Trophoblast cell (in vitro differentiated cells and primary cell): Measurements from ENCODE around the gene RFXANK.
"Not testable (repeated sequence)": the region's sequence is repeated elsewhere in the genome, so short reads cannot be mapped to it uniquely, and the experiment has no call there.

Experiments used
- DNase-seq, 2 donors: peaks; one replicate each; pipeline ENCODE4 v3.0.0-alpha.2; 2016
- H2AFZ ChIP-seq: 2 replicates; pipeline ENCODE4 v1.6.1; 2013; ENCODE audit warnings: low read length, moderate library complexity, mild to moderate bottlenecking; ENCODE audit not compliant: insufficient read depth, poor library complexity
- H2AK5ac ChIP-seq: 2 replicates; pipeline ENCODE4 v1.6.1; 2013; ENCODE audit warnings: mild to moderate bottlenecking, low read length
- H2BK120ac ChIP-seq: 2 replicates; pipeline ENCODE4 v1.6.1; 2013; ENCODE audit warnings: low read length, mild to moderate bottlenecking, moderate library complexity; ENCODE audit not compliant: insufficient read depth, poor library complexity
- H2BK12ac ChIP-seq: 2 replicates; pipeline ENCODE4 v1.6.1; 2013; ENCODE audit warnings: mild to moderate bottlenecking, low read length, moderate library complexity
- H2BK5ac ChIP-seq: 2 replicates; pipeline ENCODE4 v1.6.1; 2013; ENCODE audit warnings: low read length, low read depth, moderate library complexity, mild to moderate bottlenecking; ENCODE audit not compliant: poor library complexity
- H3K14ac ChIP-seq: 2 replicates; pipeline ENCODE4 v1.6.1; 2013; ENCODE audit warnings: mild to moderate bottlenecking, low read length
- H3K18ac ChIP-seq: 2 replicates; pipeline ENCODE4 v1.6.1; 2013; ENCODE audit warnings: mild to moderate bottlenecking, low read length
- H3K23ac ChIP-seq: 2 replicates; pipeline ENCODE4 v1.6.1; 2013; ENCODE audit warnings: low read length
- H3K27ac ChIP-seq: 2 replicates; pipeline ENCODE4 v1.5.1; 2013; ENCODE audit warnings: low read depth, mild to moderate bottlenecking, inconsistent platforms, low read length, moderate library complexity
- H3K27me3 ChIP-seq: 2 replicates; pipeline ENCODE4 v1.6.1; 2013; ENCODE audit warnings: inconsistent platforms, mild to moderate bottlenecking, low read length, moderate library complexity; ENCODE audit not compliant: insufficient read depth
- H3K36me3 ChIP-seq, 2 experiments: 1 replicate in 1 of 2; 2 replicates in 1 of 2; pipeline ENCODE4 v1.6.1; 2013; ENCODE audit warnings: low read length in 2 of 2, mild to moderate bottlenecking in 2 of 2, moderate library complexity in 1 of 2; ENCODE audit not compliant: insufficient read depth in 2 of 2, control insufficient read depth in 1 of 2
- H3K4ac ChIP-seq: 2 replicates; pipeline ENCODE4 v1.6.1; 2013; ENCODE audit warnings: low read depth, mild to moderate bottlenecking, low read length, moderate library complexity
- H3K4me1 ChIP-seq, 2 experiments: 1 replicate in 1 of 2; 2 replicates in 1 of 2; pipeline ENCODE4 v1.6.1; 2013; ENCODE audit warnings: low read length in 2 of 2, mild to moderate bottlenecking in 2 of 2, moderate library complexity in 1 of 2; ENCODE audit not compliant: insufficient read depth in 2 of 2, control insufficient read depth in 1 of 2
- H3K4me2 ChIP-seq: 2 replicates; pipeline ENCODE4 v1.6.1; 2013; ENCODE audit warnings: inconsistent platforms, mild to moderate bottlenecking, low read length, moderate library complexity
- H3K4me3 ChIP-seq: 2 replicates; pipeline ENCODE4 v1.5.1; 2013; ENCODE audit warnings: mild to moderate bottlenecking, low read depth, low read length, inconsistent platforms
- H3K79me1 ChIP-seq: one replicate; pipeline ENCODE4 v1.6.1; 2013; ENCODE audit warnings: low read length
- H3K79me2 ChIP-seq: 2 replicates; pipeline ENCODE4 v1.6.1; 2013; ENCODE audit warnings: low read length, mild to moderate bottlenecking; ENCODE audit not compliant: control insufficient read depth, insufficient read depth, poor library complexity
- H3K9ac ChIP-seq: 2 replicates; pipeline ENCODE4 v1.6.1; 2013; ENCODE audit warnings: mild to moderate bottlenecking, low read length
- H3K9me3 ChIP-seq: 2 replicates; pipeline ENCODE4 v1.6.1; 2013; ENCODE audit warnings: low read depth, mild to moderate bottlenecking, control low read depth, inconsistent platforms, low read length; ENCODE audit not compliant: insufficient read depth
- H4K12ac ChIP-seq: 2 replicates; pipeline ENCODE4 v1.6.1; 2013; ENCODE audit warnings: low read depth, mild to moderate bottlenecking, low read length, moderate library complexity
- H4K8ac ChIP-seq: 2 replicates; pipeline ENCODE4 v1.6.1; 2013; ENCODE audit warnings: low read depth, mild to moderate bottlenecking, low read length, moderate library complexity
- H4K91ac ChIP-seq: one replicate; pipeline ENCODE4 v1.6.1; 2013; ENCODE audit warnings: low read depth, mild to moderate bottlenecking, low read length, moderate library complexity
- WGBS: extraction: QIAGEN DNeasy Blood & Tissue Kit; methylation state at CpG from one replicate; pipeline ENCODE4 v1.1.7; 2013; ENCODE audit warnings: missing lambda C conversion rate; ENCODE audit not compliant: insufficient read length, insufficient coverage; ENCODE audit errors: extremely low coverage; 5-methylcytosine and 5-hydroxymethylcytosine counted together

RFXANK gene

DNA sequence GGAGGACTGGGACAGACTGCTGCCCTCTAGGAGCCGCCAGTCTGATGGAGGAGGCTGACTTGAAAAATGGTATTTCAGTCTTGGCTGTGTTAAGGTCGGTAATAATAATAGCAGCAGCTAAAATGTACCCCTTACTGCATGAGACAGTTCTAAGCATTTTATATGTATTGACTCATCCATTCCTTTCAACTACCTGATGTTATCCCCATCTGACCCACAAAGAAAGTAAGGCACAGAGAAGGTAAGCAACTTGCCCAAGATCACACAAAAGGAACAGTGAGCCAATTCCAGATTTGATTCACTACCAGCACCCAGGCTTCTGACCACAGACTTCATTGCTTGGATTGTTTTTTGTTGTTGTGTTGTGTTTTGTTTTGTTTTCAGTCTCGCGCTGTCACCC is 23.7 kb downstream of the RFXANK start:
- no peak overlapping the region for H2BK120ac ChIP-seq
- no peak overlapping the region for H3K23ac ChIP-seq
- H4K91ac ChIP-seq: no peak overlapping the region
- peaks cover 20% of the 10 kb centered on the region for H3K27me3 ChIP-seq
- no peak overlapping the region for H2BK12ac ChIP-seq
- no peak overlapping the region for H2AFZ ChIP-seq
- H3K79me2 ChIP-seq: no peaks in the 10 kb centered on the region
- no peak overlapping the region for H3K14ac ChIP-seq
- H2BK5ac ChIP-seq: no peak overlapping the region
- H3K4ac ChIP-seq: no peak overlapping the region
- DNase-seq: no peak
- H3K27ac ChIP-seq: no peak overlapping the region
- no peaks in the 10 kb centered on the region for H3K9me3 ChIP-seq
- no peak overlapping the region for H3K9ac ChIP-seq
- H3K79me1 ChIP-seq: no peaks in the 10 kb centered on the region
- no peaks in the 10 kb centered on the region for H3K36me3 ChIP-seq
- no peak overlapping the region for H4K8ac ChIP-seq
- no peak overlapping the region for H4K12ac ChIP-seq
- H3K4me3 ChIP-seq: no peak overlapping the region
- no peak overlapping the region for H2AK5ac ChIP-seq
- no peaks in the 10 kb centered on the region for H3K4me1 ChIP-seq
- no peak overlapping the region for H3K4me2 ChIP-seq
- no CpG with 5 or more reads among the region's 4 CpGs for whole genome bisulfite sequencing
- no peak overlapping the region for H3K18ac ChIP-seq

DNA sequence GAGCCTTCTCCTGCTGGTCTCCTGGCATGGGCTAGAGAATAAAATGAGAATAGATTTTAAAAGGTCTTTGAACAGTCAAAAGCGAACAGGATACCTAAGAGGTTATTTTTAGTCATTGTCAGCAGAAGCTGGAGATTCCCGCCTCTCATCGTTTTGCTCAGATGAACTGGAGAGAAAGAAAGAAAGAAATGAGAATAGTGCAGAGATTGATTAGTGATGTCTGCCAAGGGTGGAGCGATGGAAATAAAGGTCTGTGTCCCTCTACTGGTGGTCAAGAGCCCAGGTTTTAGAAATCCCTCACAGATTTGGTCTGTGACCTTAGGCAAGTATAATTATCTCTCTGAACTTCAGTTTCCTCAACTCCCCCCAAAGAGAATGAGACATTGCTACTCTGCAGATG is 25.0 kb downstream of the RFXANK start:
- no peak overlapping the region for H3K9ac ChIP-seq
- no peaks in the 10 kb centered on the region for H3K9me3 ChIP-seq
- H3K27ac ChIP-seq: no peak overlapping the region
- no peaks in the 10 kb centered on the region for H3K79me2 ChIP-seq
- no peak overlapping the region for H3K14ac ChIP-seq
- DNase-seq: peak in 1 of 2 donors; percentile 77
- H4K8ac ChIP-seq: no peak overlapping the region
- no peak overlapping the region for H3K4ac ChIP-seq
- peaks cover 10% of the 10 kb centered on the region for H3K27me3 ChIP-seq
- no peak overlapping the region for H4K12ac ChIP-seq
- no peak overlapping the region for H3K23ac ChIP-seq
- no peak overlapping the region for H2AFZ ChIP-seq
- no peak overlapping the region for H2BK12ac ChIP-seq
- no peaks in the 10 kb centered on the region for H3K4me1 ChIP-seq
- no peaks in the 10 kb centered on the region for H3K79me1 ChIP-seq
- WGBS: no CpG with 5 or more reads among the region's 4 CpGs
- no peak overlapping the region for H2AK5ac ChIP-seq
- no peak overlapping the region for H2BK5ac ChIP-seq
- H4K91ac ChIP-seq: no peak overlapping the region
- no peak overlapping the region for H2BK120ac ChIP-seq
- H3K4me2 ChIP-seq: no peak overlapping the region
- no peaks in the 10 kb centered on the region for H3K36me3 ChIP-seq
- H3K4me3 ChIP-seq: no peak overlapping the region
- no peak overlapping the region for H3K18ac ChIP-seq

DNA sequence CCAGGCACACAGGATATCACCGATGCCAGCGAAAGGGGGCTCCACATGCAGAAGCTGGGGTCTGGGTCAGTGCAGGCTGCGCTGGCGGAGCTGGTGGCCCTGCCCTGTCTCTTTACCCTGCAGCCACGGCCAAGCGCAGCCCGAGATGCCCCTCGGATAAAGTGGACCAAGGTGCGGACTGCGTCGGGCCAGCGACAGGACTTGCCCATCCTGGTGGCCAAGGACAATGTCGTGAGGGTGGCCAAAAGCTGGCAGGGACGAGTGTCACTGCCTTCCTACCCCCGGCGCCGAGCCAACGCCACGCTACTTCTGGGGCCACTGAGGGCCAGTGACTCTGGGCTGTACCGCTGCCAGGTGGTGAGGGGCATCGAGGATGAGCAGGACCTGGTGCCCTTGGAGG is 26.9 kb downstream of the RFXANK start:
- Histone ChIP-seq H3K4me1 (no peaks in the 10 kb centered on the region), H4K91ac (no peak overlapping the region), H3K14ac (no peak overlapping the region), H3K9me3 (peaks cover 2% of the 10 kb centered on the region), H3K9ac (no peak overlapping the region), H4K8ac (no peak overlapping the region), H3K4me2 (no peak overlapping the region), H3K23ac (no peak overlapping the region), H3K36me3 (no peaks in the 10 kb centered on the region), H3K27ac (no peak overlapping the region), H4K12ac (no peak overlapping the region), H2BK12ac (no peak overlapping the region), H3K79me2 (no peaks in the 10 kb centered on the region), H3K4me3 (no peak overlapping the region), H2AK5ac (no peak overlapping the region), H2AFZ (no peak overlapping the region), H2BK5ac (no peak overlapping the region), H2BK120ac (no peak overlapping the region), H3K27me3 (peaks cover 2% of the 10 kb centered on the region), H3K18ac (no peak overlapping the region), H3K79me1 (no peaks in the 10 kb centered on the region), H3K4ac (no peak overlapping the region)
- DNase-seq: no peak
- WGBS: no CpG with 5 or more reads among the region's 21 CpGs

DNA sequence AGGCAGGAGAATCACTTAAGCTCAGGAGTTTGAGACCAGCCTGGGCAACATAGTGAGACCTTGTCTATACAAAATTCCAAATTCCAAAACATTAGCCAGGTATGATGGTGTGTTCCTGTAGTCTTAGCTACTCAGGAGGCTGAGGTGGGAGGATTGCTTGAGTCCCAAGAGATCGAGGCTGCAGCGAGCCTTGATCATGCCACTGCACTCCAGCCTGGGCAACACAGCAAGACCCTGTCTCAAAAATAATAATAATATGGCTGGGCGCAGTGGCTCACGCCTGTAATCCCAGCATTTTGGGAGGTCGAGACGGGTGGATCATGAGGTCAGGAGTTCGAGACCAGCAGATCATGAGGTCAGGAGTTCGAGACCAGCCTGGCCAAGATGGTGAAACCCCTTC is 28.9 kb downstream of the RFXANK start:
- H3K18ac ChIP-seq, DNase-seq, H4K12ac ChIP-seq, H3K4me3 ChIP-seq, H3K4ac ChIP-seq, H3K4me1 ChIP-seq, H3K9me3 ChIP-seq, H3K14ac ChIP-seq, H3K9ac ChIP-seq, H2AFZ ChIP-seq, H4K8ac ChIP-seq, H3K23ac ChIP-seq, H4K91ac ChIP-seq, H2BK12ac ChIP-seq, H3K79me1 ChIP-seq, H2AK5ac ChIP-seq, H3K27me3 ChIP-seq, H3K27ac ChIP-seq, H3K4me2 ChIP-seq, H2BK120ac ChIP-seq, H3K36me3 ChIP-seq, H3K79me2 ChIP-seq, H2BK5ac ChIP-seq: not testable (repeated sequence)
- no CpG with 5 or more reads among the region's 8 CpGs for WGBS
